ENCODE measurements around the gene EIF3J. TPM values are rescaled to one million over a fixed set of nuclear protein-coding genes. Genes with fewer than 3 reads are reported as not detected.

EIF3J gene
- total and polyA plus RNA-seq, 4 donors = 30.2 to 65.9 (median 56.6) TPM

GRCh38 chr15:44595246-44595645 is 58.3 kb downstream of the EIF3J start:
- DNase-seq (no peak), ATAC-seq (ENCODE audit: low FRiP score) (no peak)
- H3K4me1 ChIP-seq (ENCODE audit: control insufficient read depth in 1 of 2, insufficient read depth in 2 of 2, low read length in 2 of 2) = peaks cover 0 to 4% of the 10 kb centered on the region in 2 donors
- no peaks in the 10 kb centered on the region for H3K27me3 ChIP-seq (ENCODE audit: control insufficient read depth in 1 of 2, insufficient read depth in 2 of 2, low read length in 1 of 2)
- 68 to 69% methylated on average over 1 of the region's 1 CpG for WGBS, 2 donors
- no peak overlapping the region for H3K27ac ChIP-seq (ENCODE audit: low read depth in 1 of 2, low read length in 2 of 2)
- no peaks in the 10 kb centered on the region for H3K9me3 ChIP-seq (ENCODE audit: control insufficient read depth, low read length)
- peaks cover 7 to 10% of the 10 kb centered on the region in 2 donors for H3K36me3 ChIP-seq (ENCODE audit: control insufficient read depth in 1 of 2, insufficient read depth in 2 of 2, low read length in 1 of 2)
- intact Hi-C loops (cut with DNase I) = loop anchor here in 1 of 2 donors (5.0 kb wide), 1 partner anchor 142 kb away; the partner anchor contains the start of gene TRIM69
- no peak overlapping the region for H3K4me3 ChIP-seq (ENCODE audit: low read length in 2 of 2)

GRCh38 chr15:44595656-44596510 is 58.9 kb downstream of the EIF3J start:
- Histone ChIP-seq H3K27ac (ENCODE audit: low read depth in 1 of 2, low read length in 2 of 2) (no peak overlapping the region), H3K27me3 (ENCODE audit: control insufficient read depth in 1 of 2, insufficient read depth in 2 of 2, low read length in 1 of 2) (no peaks in the 10 kb centered on the region), H3K9me3 (ENCODE audit: control insufficient read depth, low read length) (no peaks in the 10 kb centered on the region), H3K4me3 (ENCODE audit: low read length in 2 of 2) (no peak overlapping the region), H3K36me3 (ENCODE audit: control insufficient read depth in 1 of 2, insufficient read depth in 2 of 2, low read length in 1 of 2) (peaks cover 7 to 10% of the 10 kb centered on the region in 2 donors), H3K4me1 (ENCODE audit: control insufficient read depth in 1 of 2, insufficient read depth in 2 of 2, low read length in 2 of 2) (peaks cover 0 to 4% of the 10 kb centered on the region in 2 donors)
- ATAC-seq (ENCODE audit: low FRiP score) (no peak), DNase-seq (no peak)
- 92 to 94% methylated on average over 3 of the region's 3 CpGs for WGBS, 2 donors
- intact Hi-C loops (cut with DNase I) = loop anchor here in 1 of 2 donors (5.0 kb wide), 1 partner anchor 141 kb away; the partner anchor contains the start of gene TRIM69

- H3K27ac ChIP-seq (ENCODE audit: low read depth in 1 of 2, low read length in 2 of 2) = no peak overlapping the region
- H3K4me1 ChIP-seq (ENCODE audit: control insufficient read depth in 1 of 2, insufficient read depth in 2 of 2, low read length in 2 of 2) = peaks cover 0 to 4% of the 10 kb centered on the region in 2 donors
- H3K27me3 ChIP-seq (ENCODE audit: control insufficient read depth in 1 of 2, insufficient read depth in 2 of 2, low read length in 1 of 2) = no peaks in the 10 kb centered on the region
- intact Hi-C loops (cut with DNase I) = loop anchor here in 1 of 2 donors (5.0 kb wide), 1 partner anchor 141 kb away; the partner anchor contains the start of gene TRIM69
- H3K9me3 ChIP-seq (ENCODE audit: control insufficient read depth, low read length) = no peaks in the 10 kb centered on the region
- 29 to 51% methylated on average over 1 of the region's 1 CpG for WGBS, 2 donors
- H3K36me3 ChIP-seq (ENCODE audit: control insufficient read depth in 1 of 2, insufficient read depth in 2 of 2, low read length in 1 of 2) = peaks cover 7 to 10% of the 10 kb centered on the region in 2 donors
- DNase-seq (no peak), ATAC-seq (ENCODE audit: low FRiP score) (no peak)
- no peak overlapping the region for H3K4me3 ChIP-seq (ENCODE audit: low read length in 2 of 2)
These were observed 59.6 kb downstream of the EIF3J start for GRCh38 chr15:44596511-44597010.

GRCh38 chr15:44598066-44598465 is 61.1 kb downstream of the EIF3J start:
- Histone ChIP-seq H3K27me3 (ENCODE audit: control insufficient read depth in 1 of 2, insufficient read depth in 2 of 2, low read length in 1 of 2) (no peaks in the 10 kb centered on the region), H3K4me1 (ENCODE audit: control insufficient read depth in 1 of 2, insufficient read depth in 2 of 2, low read length in 2 of 2) (peaks cover 0 to 4% of the 10 kb centered on the region in 2 donors), H3K36me3 (ENCODE audit: control insufficient read depth in 1 of 2, insufficient read depth in 2 of 2, low read length in 1 of 2) (peaks cover 4 to 10% of the 10 kb centered on the region in 2 donors), H3K9me3 (ENCODE audit: control insufficient read depth, low read length) (no peaks in the 10 kb centered on the region), H3K27ac (ENCODE audit: low read depth in 1 of 2, low read length in 2 of 2) (no peak overlapping the region), H3K4me3 (ENCODE audit: low read length in 2 of 2) (no peak overlapping the region)
- intact Hi-C loops (cut with DNase I) = loop anchor here in 1 of 2 donors (5.0 kb wide), 1 partner anchor 139 kb away; the partner anchor contains the start of gene TRIM69
- DNase-seq = no peak
- ATAC-seq (ENCODE audit: low FRiP score) = no peak
- 88 to 96% methylated on average over 1 of the region's 1 CpG for WGBS, 2 donors

DNA sequence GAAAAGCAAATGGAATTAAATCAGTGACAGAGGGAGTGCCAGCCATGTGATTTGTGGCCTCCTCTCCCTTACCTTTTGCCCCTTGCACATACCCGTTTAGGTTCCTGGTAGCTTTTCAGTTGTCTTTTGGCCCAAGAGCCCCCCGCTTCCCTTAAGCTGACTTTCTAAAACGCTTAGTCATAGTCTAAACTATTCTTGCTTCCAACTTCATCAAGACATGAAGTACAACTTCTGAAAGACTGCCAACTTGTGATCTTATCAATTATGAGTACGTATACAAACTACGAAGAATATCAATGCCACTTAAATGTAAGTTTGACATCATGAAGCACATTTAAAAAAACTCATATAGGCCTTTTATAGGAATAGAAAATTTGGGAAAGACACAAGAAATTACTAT is 61.9 kb downstream of the EIF3J start:
- Histone ChIP-seq H3K36me3 (ENCODE audit: control insufficient read depth in 1 of 2, insufficient read depth in 2 of 2, low read length in 1 of 2) (peaks cover 4 to 8% of the 10 kb centered on the region in 2 donors), H3K27me3 (ENCODE audit: control insufficient read depth in 1 of 2, insufficient read depth in 2 of 2, low read length in 1 of 2) (no peaks in the 10 kb centered on the region), H3K4me1 (ENCODE audit: control insufficient read depth in 1 of 2, insufficient read depth in 2 of 2, low read length in 2 of 2) (peaks cover 0 to 4% of the 10 kb centered on the region in 2 donors), H3K9me3 (ENCODE audit: control insufficient read depth, low read length) (no peaks in the 10 kb centered on the region), H3K4me3 (ENCODE audit: low read length in 2 of 2) (no peak overlapping the region), H3K27ac (ENCODE audit: low read depth in 1 of 2, low read length in 2 of 2) (peak overlapping the region in 1 of 2 donors; percentile 54)
- 14 to 17% methylated on average over 5 of the region's 5 CpGs for WGBS, 2 donors
- intact Hi-C loops (cut with DNase I) = loop anchor here in 1 of 2 donors (5.0 kb wide), 1 partner anchor 138 kb away; the partner anchor contains the start of gene TRIM69
- DNase-seq = no peak
- no peak for ATAC-seq (ENCODE audit: low FRiP score)

GRCh38 chr15:44603126-44603525 is 66.2 kb downstream of the EIF3J start:
- H3K27me3 ChIP-seq (ENCODE audit: control insufficient read depth in 1 of 2, insufficient read depth in 2 of 2, low read length in 1 of 2) = no peaks in the 10 kb centered on the region
- ATAC-seq (ENCODE audit: low FRiP score) (no peak), DNase-seq (no peak)
- no peaks in the 10 kb centered on the region for H3K9me3 ChIP-seq (ENCODE audit: control insufficient read depth, low read length)
- H3K4me3 ChIP-seq (ENCODE audit: low read length in 2 of 2) = no peak overlapping the region
- WGBS, 2 donors = 95 to 98% methylated on average over 2 of the region's 2 CpGs
- no peak overlapping the region for H3K27ac ChIP-seq (ENCODE audit: low read depth in 1 of 2, low read length in 2 of 2)
- H3K4me1 ChIP-seq (ENCODE audit: control insufficient read depth in 1 of 2, insufficient read depth in 2 of 2, low read length in 2 of 2) = peaks cover 0 to 4% of the 10 kb centered on the region in 2 donors
- intact Hi-C loops (cut with DNase I) = no loop called here
- peaks cover 0 to 4% of the 10 kb centered on the region in 2 donors for H3K36me3 ChIP-seq (ENCODE audit: control insufficient read depth in 1 of 2, insufficient read depth in 2 of 2, low read length in 1 of 2)

DNA sequence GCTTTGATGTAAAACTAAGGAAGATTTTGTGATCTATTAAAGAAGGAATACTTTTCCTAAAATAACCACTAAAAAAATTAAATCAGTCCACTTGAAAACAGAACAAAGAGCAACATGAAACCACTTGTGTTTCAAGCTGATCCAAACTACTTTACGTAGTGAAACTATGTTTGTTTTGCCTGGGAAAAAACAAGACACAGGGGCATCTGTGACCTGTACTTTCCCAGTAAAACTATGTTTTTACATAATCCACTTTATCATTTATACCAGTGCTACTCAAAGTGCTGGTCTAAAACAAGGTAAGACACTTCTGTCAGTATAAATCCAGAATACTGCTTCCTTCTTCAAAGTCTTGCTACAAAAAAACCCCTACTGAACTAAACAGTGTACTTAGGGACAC is 69.8 kb downstream of the EIF3J start:
- WGBS, 2 donors = 77 to 82% methylated on average over 1 of the region's 1 CpG
- intact Hi-C loops (cut with DNase I) = no loop called here
- H3K4me3 ChIP-seq (ENCODE audit: low read length in 2 of 2) = no peak overlapping the region
- H3K27me3 ChIP-seq (ENCODE audit: control insufficient read depth in 1 of 2, insufficient read depth in 2 of 2, low read length in 1 of 2) = no peaks in the 10 kb centered on the region
- DNase-seq (no peak), ATAC-seq (ENCODE audit: low FRiP score) (no peak)
- peaks cover 0 to 6% of the 10 kb centered on the region in 2 donors for H3K36me3 ChIP-seq (ENCODE audit: control insufficient read depth in 1 of 2, insufficient read depth in 2 of 2, low read length in 1 of 2)
- H3K4me1 ChIP-seq (ENCODE audit: control insufficient read depth in 1 of 2, insufficient read depth in 2 of 2, low read length in 2 of 2) = no peaks in the 10 kb centered on the region
- H3K27ac ChIP-seq (ENCODE audit: low read depth in 1 of 2, low read length in 2 of 2) = no peak overlapping the region
- no peaks in the 10 kb centered on the region for H3K9me3 ChIP-seq (ENCODE audit: control insufficient read depth, low read length)

Measured in aorta (tissue), 5 donors.